NCI-H1930 (cell line): ENCODE data around the gene BAIAP2L1.
"Not testable (repeated sequence)": the region's sequence is repeated elsewhere in the genome, so short reads cannot be mapped to it uniquely, and the experiment has no call there.

Experiments used
- DNase-seq, 2 experiments: peaks; one replicate each; lab custom pipeline; 2025; lab: John Stamatoyannopoulos, UW

Gene BAIAP2L1

GRCh38 chr7:98321301-98321700 lies 79.6 kb downstream of the BAIAP2L1 start:
- no peak for DNase-seq

- DNase-seq = no peak
These were observed 81.7 kb downstream of the BAIAP2L1 start for GRCh38 chr7:98319176-98319575.

GRCh38 chr7:98317366-98318040 lies 83.4 kb downstream of the BAIAP2L1 start:
- DNase-seq = no peak

- not testable (repeated sequence) for DNase-seq
These were observed 84.8 kb downstream of the BAIAP2L1 start for GRCh38 chr7:98315994-98316527.

- no peak for DNase-seq
These were observed 85.4 kb downstream of the BAIAP2L1 start for GRCh38 chr7:98315318-98315993.

GRCh38 chr7:98314469-98314868 lies 86.4 kb downstream of the BAIAP2L1 start:
- DNase-seq = no peak

- DNase-seq = no peak
These were observed 88.7 kb downstream of the BAIAP2L1 start for GRCh38 chr7:98312201-98312600.

GRCh38 chr7:98309566-98309965 lies 91.3 kb downstream of the BAIAP2L1 start:
- no peak for DNase-seq

GRCh38 chr7:98307971-98308466 lies 92.9 kb downstream of the BAIAP2L1 start:
- DNase-seq = no peak

GRCh38 chr7:98305951-98306535 lies 94.8 kb downstream of the BAIAP2L1 start:
- no peak for DNase-seq

- no peak for DNase-seq
These were observed 97.0 kb downstream of the BAIAP2L1 start for GRCh38 chr7:98303906-98304305.

GRCh38 chr7:98303176-98303865 lies 97.6 kb downstream of the BAIAP2L1 start:
- no peak for DNase-seq

GRCh38 chr7:98301693-98302470 lies 99.0 kb downstream of the BAIAP2L1 start:
- DNase-seq = no peak

- DNase-seq = no peak
These were observed 100.1 kb downstream of the BAIAP2L1 start for GRCh38 chr7:98300595-98301372.

- no peak for DNase-seq
These were observed 103.1 kb downstream of the BAIAP2L1 start for GRCh38 chr7:98297626-98298286.

- DNase-seq = no peak
These were observed 104.1 kb downstream of the BAIAP2L1 start for GRCh38 chr7:98296833-98297232.

GRCh38 chr7:98295467-98296192 lies 105.3 kb downstream of the BAIAP2L1 start:
- no peak for DNase-seq

GRCh38 chr7:98294798-98295382 lies 106.0 kb downstream of the BAIAP2L1 start:
- DNase-seq = peak in 1 of 2 experiments; percentile 25

- no peak for DNase-seq
These were observed 106.6 kb downstream of the BAIAP2L1 start for GRCh38 chr7:98294326-98294725.
